Mammary epithelial cell (primary cell): ENCODE data around the gene ACVR1.

Experiments used
- EZH2 ChIP-seq: IDR thresholded peaks from 2 replicates; pipeline ENCODE4 v1.6.1; 2012; ENCODE audit warnings: low read length, inconsistent platforms, borderline replicate concordance
- TF ChIP-seq, protein P1 (sequence below), 2 donors: IDR thresholded peaks in 1 of 2; conservative IDR thresholded peaks in 1 of 2; 2 replicates each; pipeline ENCODE4 v1.5.1; 2011 to 2012; ENCODE audit warnings: inconsistent platforms in 2 of 2, low read length in 2 of 2, mild to moderate bottlenecking in 2 of 2, control low read depth in 1 of 2, low read depth in 1 of 2; ENCODE audit not compliant: insufficient read depth in 1 of 2; ENCODE audit errors: extremely low read depth in 1 of 2

GRCh38 chr2:157848213-157848612 is 27.9 kb downstream of the ACVR1 start:
- TF ChIP-seq, protein P1, sequence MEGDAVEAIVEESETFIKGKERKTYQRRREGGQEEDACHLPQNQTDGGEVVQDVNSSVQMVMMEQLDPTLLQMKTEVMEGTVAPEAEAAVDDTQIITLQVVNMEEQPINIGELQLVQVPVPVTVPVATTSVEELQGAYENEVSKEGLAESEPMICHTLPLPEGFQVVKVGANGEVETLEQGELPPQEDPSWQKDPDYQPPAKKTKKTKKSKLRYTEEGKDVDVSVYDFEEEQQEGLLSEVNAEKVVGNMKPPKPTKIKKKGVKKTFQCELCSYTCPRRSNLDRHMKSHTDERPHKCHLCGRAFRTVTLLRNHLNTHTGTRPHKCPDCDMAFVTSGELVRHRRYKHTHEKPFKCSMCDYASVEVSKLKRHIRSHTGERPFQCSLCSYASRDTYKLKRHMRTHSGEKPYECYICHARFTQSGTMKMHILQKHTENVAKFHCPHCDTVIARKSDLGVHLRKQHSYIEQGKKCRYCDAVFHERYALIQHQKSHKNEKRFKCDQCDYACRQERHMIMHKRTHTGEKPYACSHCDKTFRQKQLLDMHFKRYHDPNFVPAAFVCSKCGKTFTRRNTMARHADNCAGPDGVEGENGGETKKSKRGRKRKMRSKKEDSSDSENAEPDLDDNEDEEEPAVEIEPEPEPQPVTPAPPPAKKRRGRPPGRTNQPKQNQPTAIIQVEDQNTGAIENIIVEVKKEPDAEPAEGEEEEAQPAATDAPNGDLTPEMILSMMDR (conservative IDR thresholded peaks at IDR 0.05 in 1 of 2, IDR thresholded peaks at IDR 0.05 in 1 of 2; ENCODE audit: extremely low read depth in 1 of 2, insufficient read depth in 1 of 2, low read depth in 1 of 2, low read length in 2 of 2) = no peak
- no peak for TF ChIP-seq EZH2
